ENCODE measurements around the gene HOXD3.

HOXD3 gene

DNA sequence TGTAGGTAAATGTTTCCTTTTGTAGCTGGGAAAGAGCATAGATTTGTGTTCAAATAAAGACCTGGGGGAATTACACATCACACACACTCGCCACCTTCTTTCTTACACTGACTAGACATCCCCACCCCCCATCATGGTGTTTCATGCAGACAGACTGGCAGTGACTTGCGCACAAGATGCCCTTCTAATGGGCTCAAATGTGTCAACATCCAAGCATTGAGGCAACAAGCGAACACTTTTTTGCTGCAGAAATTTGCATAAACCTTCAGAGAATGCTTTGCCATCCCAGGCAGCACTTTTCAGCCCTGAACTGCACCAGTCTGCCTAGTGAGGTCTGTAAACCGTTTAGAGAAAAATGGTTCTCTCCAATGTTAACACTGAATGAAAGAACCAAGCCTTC, 23.1 kb upstream of the HOXD3 start:
- no peak for DNase-seq (ENCODE audit: low read depth)
- TF ChIP-seq, protein P1, sequence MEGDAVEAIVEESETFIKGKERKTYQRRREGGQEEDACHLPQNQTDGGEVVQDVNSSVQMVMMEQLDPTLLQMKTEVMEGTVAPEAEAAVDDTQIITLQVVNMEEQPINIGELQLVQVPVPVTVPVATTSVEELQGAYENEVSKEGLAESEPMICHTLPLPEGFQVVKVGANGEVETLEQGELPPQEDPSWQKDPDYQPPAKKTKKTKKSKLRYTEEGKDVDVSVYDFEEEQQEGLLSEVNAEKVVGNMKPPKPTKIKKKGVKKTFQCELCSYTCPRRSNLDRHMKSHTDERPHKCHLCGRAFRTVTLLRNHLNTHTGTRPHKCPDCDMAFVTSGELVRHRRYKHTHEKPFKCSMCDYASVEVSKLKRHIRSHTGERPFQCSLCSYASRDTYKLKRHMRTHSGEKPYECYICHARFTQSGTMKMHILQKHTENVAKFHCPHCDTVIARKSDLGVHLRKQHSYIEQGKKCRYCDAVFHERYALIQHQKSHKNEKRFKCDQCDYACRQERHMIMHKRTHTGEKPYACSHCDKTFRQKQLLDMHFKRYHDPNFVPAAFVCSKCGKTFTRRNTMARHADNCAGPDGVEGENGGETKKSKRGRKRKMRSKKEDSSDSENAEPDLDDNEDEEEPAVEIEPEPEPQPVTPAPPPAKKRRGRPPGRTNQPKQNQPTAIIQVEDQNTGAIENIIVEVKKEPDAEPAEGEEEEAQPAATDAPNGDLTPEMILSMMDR (IDR thresholded peaks at IDR 0.05; ENCODE audit: low read depth, low read length, missing control alignments): no peak
- in situ Hi-C loops (cut with HindIII; ENCODE audit: low sequenced_read_pairs): loop anchor here (10.0 kb wide), 1 partner anchor 501 kb away; no protein-coding TSS in a partner anchor
- H3K4me3 ChIP-seq (ENCODE audit: low read depth, low read length): no peak overlapping the region

DNA sequence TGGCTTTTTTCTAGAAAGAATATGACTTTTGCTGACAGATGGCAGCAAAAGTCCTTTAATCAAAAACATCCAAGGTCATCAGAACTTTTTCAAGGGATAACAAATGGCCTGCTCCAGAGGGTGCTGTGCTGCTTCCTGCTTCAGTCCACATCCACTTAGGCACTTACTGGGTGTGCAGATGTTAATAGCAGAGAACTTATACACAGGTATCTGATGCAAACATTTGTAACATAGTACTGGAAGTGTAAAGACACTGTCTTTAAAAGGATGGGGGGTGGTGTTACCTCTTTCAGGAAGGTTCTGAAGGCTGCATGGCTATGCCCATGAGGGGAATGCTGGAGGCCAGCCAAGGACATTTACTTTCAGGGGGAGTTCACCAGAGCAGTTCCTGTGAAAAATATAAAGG, 22.1 kb upstream of the HOXD3 start:
- H3K4me3 ChIP-seq (ENCODE audit: low read depth, low read length): no peak overlapping the region
- no peak for DNase-seq (ENCODE audit: low read depth)
- in situ Hi-C loops (cut with HindIII; ENCODE audit: low sequenced_read_pairs): loop anchor here (10.0 kb wide), 1 partner anchor 500 kb away; no protein-coding TSS in a partner anchor
- TF ChIP-seq, protein P1 (IDR thresholded peaks at IDR 0.05; ENCODE audit: low read depth, low read length, missing control alignments): no peak

DNA sequence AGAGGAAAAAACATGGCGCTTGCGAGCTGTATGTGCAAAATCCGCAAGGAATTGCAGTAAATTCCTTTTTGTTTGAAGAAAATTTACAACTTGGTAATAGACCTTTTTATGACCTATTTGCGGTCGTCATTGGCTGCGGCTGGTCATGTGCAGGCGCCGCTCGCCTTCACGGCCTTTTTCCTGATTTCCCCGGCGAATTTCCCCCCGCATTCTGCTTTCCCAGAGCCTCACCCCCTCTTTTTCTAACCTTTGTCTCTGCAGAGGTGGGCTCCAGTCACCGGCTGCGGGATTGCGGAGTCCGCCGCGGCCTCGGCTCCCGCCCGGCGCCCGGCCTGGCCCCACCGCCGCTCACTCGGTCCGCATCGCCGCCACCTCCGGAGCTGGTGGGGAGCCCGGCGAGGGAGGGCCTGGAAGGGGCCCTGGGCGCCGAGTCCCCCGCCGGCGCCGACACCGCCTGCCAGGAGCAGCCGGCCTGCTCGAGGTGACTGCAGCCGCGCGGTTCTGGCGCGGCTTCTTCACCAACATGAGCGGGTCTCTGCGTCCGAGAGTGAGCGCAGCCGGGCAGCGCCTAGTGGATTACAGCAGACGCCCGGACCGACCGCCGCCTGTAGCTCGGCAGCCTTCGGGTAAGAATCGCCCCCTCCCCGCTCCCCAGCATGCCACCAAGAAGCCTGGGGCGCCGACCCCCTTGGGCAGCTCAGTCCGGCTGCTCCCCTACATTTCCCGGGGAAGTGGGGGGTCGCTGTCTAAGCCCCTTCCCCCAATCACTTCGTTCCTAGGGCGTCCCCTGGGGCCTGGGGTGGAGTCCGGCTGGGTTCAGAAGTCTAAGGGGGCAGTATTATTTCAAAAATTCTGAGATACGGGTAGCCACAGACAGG, 20.5 kb upstream of the HOXD3 start:
- no peak for DNase-seq (ENCODE audit: low read depth)
- TF ChIP-seq, protein P1 (IDR thresholded peaks at IDR 0.05; ENCODE audit: low read depth, low read length, missing control alignments): no peak
- in situ Hi-C loops (cut with HindIII; ENCODE audit: low sequenced_read_pairs): loop anchor here (10.0 kb wide), 1 partner anchor 498 kb away; no protein-coding TSS in a partner anchor
- H3K4me3 ChIP-seq (ENCODE audit: low read depth, low read length): no peak overlapping the region

DNA sequence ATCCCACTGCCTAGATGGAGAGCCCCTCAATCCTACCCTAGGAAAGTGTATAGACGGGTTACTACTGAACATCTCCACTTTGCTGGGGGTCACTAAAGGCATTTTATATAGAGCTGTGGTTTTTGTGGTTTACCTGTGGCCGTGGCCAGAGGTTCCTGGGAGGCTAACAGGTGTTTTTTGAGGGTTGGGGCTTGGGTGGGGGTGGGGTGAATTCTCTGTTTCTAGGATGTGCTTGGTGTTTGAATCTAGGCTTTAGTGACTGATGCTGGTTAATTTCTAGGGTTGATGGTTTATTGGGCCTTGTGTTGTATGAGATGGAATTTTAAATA, 19.9 kb upstream of the HOXD3 start:
- in situ Hi-C loops (cut with HindIII; ENCODE audit: low sequenced_read_pairs): loop anchor here (10.0 kb wide), 1 partner anchor 498 kb away; no protein-coding TSS in a partner anchor
- DNase-seq (ENCODE audit: low read depth): no peak
- TF ChIP-seq, protein P1 (IDR thresholded peaks at IDR 0.05; ENCODE audit: low read depth, low read length, missing control alignments): no peak
- no peak overlapping the region for H3K4me3 ChIP-seq (ENCODE audit: low read depth, low read length)

DNA sequence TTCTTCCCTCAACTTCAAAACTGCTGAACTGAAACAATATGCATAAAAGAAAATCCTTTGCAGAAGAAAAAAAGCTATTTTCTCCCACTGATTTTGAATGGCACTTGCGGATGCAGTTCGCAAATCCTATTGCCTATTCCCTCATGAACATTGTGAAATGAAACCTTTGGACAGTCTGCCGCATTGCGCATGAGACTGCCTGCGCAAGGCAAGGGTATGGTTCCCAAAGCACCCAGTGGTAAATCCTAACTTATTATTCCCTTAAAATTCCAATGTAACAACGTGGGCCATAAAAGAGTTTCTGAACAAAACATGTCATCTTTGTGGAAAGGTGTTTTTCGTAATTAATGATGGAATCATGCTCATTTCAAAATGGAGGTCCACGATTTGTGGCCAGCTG, 19.2 kb upstream of the HOXD3 start:
- H3K4me3 ChIP-seq (ENCODE audit: low read depth, low read length): no peak overlapping the region
- in situ Hi-C loops (cut with HindIII; ENCODE audit: low sequenced_read_pairs): loop anchor here (10.0 kb wide), 1 partner anchor 497 kb away; no protein-coding TSS in a partner anchor
- no peak for DNase-seq (ENCODE audit: low read depth)
- TF ChIP-seq, protein P1 (IDR thresholded peaks at IDR 0.05; ENCODE audit: low read depth, low read length, missing control alignments): no peak

DNA sequence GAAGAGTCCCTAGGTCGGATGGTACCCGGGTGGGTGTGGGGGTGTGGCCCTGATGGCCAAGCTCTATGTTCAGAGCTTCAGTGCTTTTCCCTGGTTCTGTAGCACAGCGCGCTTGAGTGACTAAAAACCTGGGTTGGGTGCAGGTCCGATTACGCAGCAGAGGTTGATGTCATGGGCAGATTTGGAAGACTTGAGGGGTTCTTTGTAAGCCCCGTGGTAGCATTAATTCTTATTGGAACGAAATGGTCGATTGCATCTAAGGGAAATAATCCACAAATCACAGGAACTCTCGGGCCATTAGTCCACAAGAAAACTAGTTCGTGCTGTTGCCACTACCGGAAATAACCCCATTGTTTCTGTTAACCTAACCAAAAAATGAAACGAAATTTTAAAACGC, 18.6 kb upstream of the HOXD3 start:
- in situ Hi-C loops (cut with HindIII; ENCODE audit: low sequenced_read_pairs): loop anchor here (10.0 kb wide), 1 partner anchor 496 kb away; no protein-coding TSS in a partner anchor
- TF ChIP-seq, protein P1 (IDR thresholded peaks at IDR 0.05; ENCODE audit: low read depth, low read length, missing control alignments): no peak
- DNase-seq (ENCODE audit: low read depth): no peak
- no peak overlapping the region for H3K4me3 ChIP-seq (ENCODE audit: low read depth, low read length)

Data from astrocyte of the cerebellum (primary cell).